OCI-LY7 (cell line): ENCODE measurements around the gene CACNA2D4. TPM values are rescaled to one million over a fixed set of nuclear protein-coding genes. Genes with fewer than 3 reads are reported as not detected.

ENCODE experiments used
- BruUV-seq: library from RNA; stranded (reverse); fragments of 400-500 nt; replicated peaks from 2 replicates; lab custom pipeline; 2021; lab: Mats Ljungman, UMichigan
- CTCF ChIA-PET: fragments of 300-600 bp; sonication (Branson Sonifier 250); formaldehyde crosslinking; loops from one replicate; lab custom pipeline; 2022; ENCODE audit warnings: antibody characterized with exemption; ENCODE audit not compliant: unreplicated experiment; lab: Charles Lee
- POLR2A ChIA-PET: fragments of 300-600 bp; sonication (Branson Sonifier 250); formaldehyde crosslinking; loops from one replicate; lab custom pipeline; 2022; ENCODE audit warnings: antibody characterized with exemption; lab: Charles Lee
- DNase-seq: peaks from one replicate; pipeline ENCODE4 v3.0.0-alpha.2; 2015; ENCODE audit warnings: low spot score
- H2AFZ ChIP-seq: fragments of 200-600 bp; sonication (generic), shearing (Covaris generic); 2 replicates; pipeline ENCODE4 v1.6.1; 2014; ENCODE audit warnings: mild to moderate bottlenecking, antibody characterized with exemption, low read length, moderate library complexity
- H3K27ac ChIP-seq: fragments of 200-600 bp; sonication (generic); 2 replicates; pipeline ENCODE4 v1.5.1; 2014; ENCODE audit warnings: mixed run types, low read depth, mild to moderate bottlenecking, moderate library complexity, low read length, inconsistent platforms; ENCODE audit not compliant: poor library complexity, severe bottlenecking
- H3K36me3 ChIP-seq: fragments of 200-600 bp; sonication (generic); 2 replicates; pipeline ENCODE4 v1.6.1; 2014; ENCODE audit warnings: mild to moderate bottlenecking, antibody characterized with exemption, low read length, moderate library complexity, mixed read lengths; ENCODE audit not compliant: insufficient read depth
- H3K4me1 ChIP-seq: fragments of 200-600 bp; sonication (generic); 2 replicates; pipeline ENCODE4 v1.5.1; 2014; ENCODE audit warnings: mild to moderate bottlenecking, low read length; ENCODE audit not compliant: insufficient read depth, poor library complexity, severe bottlenecking
- H3K4me2 ChIP-seq: fragments of 200-600 bp; sonication (generic); 2 replicates; pipeline ENCODE4 v1.6.1; 2014; ENCODE audit warnings: mild to moderate bottlenecking, low read length
- H3K4me3 ChIP-seq: fragments of 200-600 bp; sonication (generic); 2 replicates; pipeline ENCODE4 v1.5.1; 2014; ENCODE audit warnings: mild to moderate bottlenecking, low read depth, low read length; ENCODE audit not compliant: poor library complexity, severe bottlenecking
- H3K79me2 ChIP-seq: fragments of 200-600 bp; sonication (generic); 2 replicates; pipeline ENCODE4 v1.6.1; 2016; ENCODE audit warnings: low read depth, mild to moderate bottlenecking, low read length, moderate library complexity, mixed read lengths; ENCODE audit not compliant: insufficient read depth
- H3K9me2 ChIP-seq: fragments of 200-600 bp; sonication (generic); 2 replicates; pipeline ENCODE4 v1.6.1; 2016; ENCODE audit warnings: mild to moderate bottlenecking, low read length, mixed read lengths; ENCODE audit not compliant: insufficient read depth
- H3K9me3 ChIP-seq: fragments of 200-600 bp; sonication (generic); 2 replicates; pipeline ENCODE4 v1.6.1; 2014; ENCODE audit warnings: mild to moderate bottlenecking, mixed run types, low read length, mixed read lengths
- H4K20me1 ChIP-seq: fragments of 200-600 bp; sonication (generic); 2 replicates; pipeline ENCODE4 v1.6.1; 2014; ENCODE audit warnings: mild to moderate bottlenecking, antibody characterized with exemption, low read length, moderate library complexity, mixed read lengths; ENCODE audit not compliant: insufficient read depth
- CTCF ChIP-seq: fragments of 200-600 bp; sonication (generic); conservative IDR thresholded peaks from 2 replicates; pipeline ENCODE4 v1.5.1; 2014; ENCODE audit warnings: mild to moderate bottlenecking, antibody characterized with exemption, low read length, moderate library complexity, mixed read lengths
- EZH2phosphoT487 ChIP-seq: fragments of 200-600 bp; sonication (generic); IDR thresholded peaks from 2 replicates; pipeline ENCODE4 v1.6.1; 2018; ENCODE audit warnings: low read depth, borderline replicate concordance, mild to moderate bottlenecking, mixed run types, antibody characterized with exemption, low read length, moderate library complexity, mixed read lengths
- intact Hi-C: fragments of 100-400 bp; cut with micrococcal nuclease; formaldehyde crosslinking; loops from one replicate; pipeline ENCODE4 v1.10.0; 2022; ENCODE audit not compliant: unreplicated experiment
- total RNA-seq, 2 experiments: library from RNA; depleted of rRNA in 1 of 2; stranded (reverse); fragments of >200 nt in 1 of 2; shearing (Covaris generic) in 1 of 2; gene quantifications; 2 replicates each; pipeline ENCODE4 v1.2.3, GENCODE V29; 2014 to 2022

CACNA2D4 gene
- total RNA-seq, 2 experiments from 2014 or later, result 0.13 TPM; not detected in 1

DNA sequence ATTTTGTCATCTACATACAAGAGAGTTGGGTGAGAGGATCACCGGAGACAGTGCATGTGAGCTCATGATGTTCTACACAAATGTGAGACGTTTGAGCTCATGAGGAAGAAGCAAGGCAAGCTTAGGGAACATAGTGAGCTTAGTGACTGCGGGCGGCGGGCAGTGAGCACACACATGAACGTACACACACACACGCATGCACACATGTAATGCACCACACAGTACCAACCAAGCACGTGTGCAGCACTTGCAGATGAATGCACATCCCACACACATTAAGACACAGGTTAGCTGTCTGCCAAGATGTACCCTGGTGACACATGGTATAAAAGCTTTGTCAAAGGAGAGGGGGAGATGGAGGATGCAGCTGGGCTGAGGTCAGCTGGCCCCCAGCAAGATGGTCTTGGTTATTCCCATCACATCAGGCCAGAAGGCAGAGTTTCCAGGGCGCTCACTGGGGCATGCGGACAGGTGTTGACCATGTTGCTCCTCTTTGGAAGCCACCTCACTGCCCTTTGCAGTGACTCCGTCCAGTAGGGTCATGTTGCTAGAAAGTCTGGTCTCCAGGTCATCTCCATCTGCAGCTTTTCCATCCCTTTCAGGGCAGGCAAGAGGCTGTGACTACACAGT lies 8.7 kb upstream of the CACNA2D4 start:
- no peaks in the 10 kb centered on the region for H3K79me2 ChIP-seq
- no peaks in the 10 kb centered on the region for H4K20me1 ChIP-seq
- H3K9me2 ChIP-seq, result no peaks in the 10 kb centered on the region
- H3K27ac ChIP-seq, result no peak overlapping the region
- no peak overlapping the region for H3K4me3 ChIP-seq
- peaks cover 27% of the 10 kb centered on the region for H3K4me1 ChIP-seq
- no peak for TF ChIP-seq CTCF
- no peak for TF ChIP-seq EZH2phosphoT487
- no peaks in the 10 kb centered on the region for H3K36me3 ChIP-seq
- ChIA-PET CTCF (no interaction called here), POLR2A (interaction anchor here (0.6 kb wide), 1 partner anchor 95 kb away, joined by 6 read pairs; no protein-coding TSS in a partner anchor)
- intact Hi-C loops, result no loop called here
- H3K9me3 ChIP-seq, result no peaks in the 10 kb centered on the region
- no TSS peak for BruUV-seq
- H2AFZ ChIP-seq, result no peak overlapping the region
- H3K4me2 ChIP-seq, result no peak overlapping the region
- DNase-seq, result no peak

GRCh38 chr12:1926251-1926657 lies 7.8 kb upstream of the CACNA2D4 start:
- H3K4me1 ChIP-seq, result peaks cover 27% of the 10 kb centered on the region
- no peaks in the 10 kb centered on the region for H4K20me1 ChIP-seq
- no peak overlapping the region for H2AFZ ChIP-seq
- intact Hi-C loops, result no loop called here
- ChIA-PET CTCF (interaction anchor here (1.3 kb wide), 1 partner anchor 14 kb away, joined by 3 read pairs; no protein-coding TSS in a partner anchor), POLR2A (interaction anchor here (0.6 kb wide), 1 partner anchor 96 kb away, joined by 6 read pairs; no protein-coding TSS in a partner anchor)
- H3K4me3 ChIP-seq, result no peak overlapping the region
- TF ChIP-seq CTCF (no peak), EZH2phosphoT487 (no peak)
- no peaks in the 10 kb centered on the region for H3K36me3 ChIP-seq
- H3K79me2 ChIP-seq, result no peaks in the 10 kb centered on the region
- H3K9me3 ChIP-seq, result no peaks in the 10 kb centered on the region
- DNase-seq, result no peak
- H3K4me2 ChIP-seq, result no peak overlapping the region
- no peak overlapping the region for H3K27ac ChIP-seq
- no peaks in the 10 kb centered on the region for H3K9me2 ChIP-seq
- no TSS peak for BruUV-seq

- BruUV-seq, result no TSS peak
- H3K9me2 ChIP-seq, result no peaks in the 10 kb centered on the region
- H4K20me1 ChIP-seq, result no peaks in the 10 kb centered on the region
- H2AFZ ChIP-seq, result no peak overlapping the region
- H3K9me3 ChIP-seq, result no peaks in the 10 kb centered on the region
- H3K79me2 ChIP-seq, result no peaks in the 10 kb centered on the region
- no peak for DNase-seq
- no peak overlapping the region for H3K27ac ChIP-seq
- H3K4me3 ChIP-seq, result no peak overlapping the region
- CTCF ChIA-PET, result interaction anchor here (1.3 kb wide), 1 partner anchor 14 kb away, joined by 3 read pairs; no protein-coding TSS in a partner anchor
- POLR2A ChIA-PET, result no interaction called here
- no peaks in the 10 kb centered on the region for H3K36me3 ChIP-seq
- H3K4me1 ChIP-seq, result peaks cover 26% of the 10 kb centered on the region
- intact Hi-C loops, result no loop called here
- no peak overlapping the region for H3K4me2 ChIP-seq
- no peak for TF ChIP-seq CTCF
- no peak for TF ChIP-seq EZH2phosphoT487
Observed at GRCh38 chr12:1925684-1926006, 7.2 kb upstream of the CACNA2D4 start.
